H1 (cell line): ENCODE results near the gene SLC35E3. TPM values are rescaled to one million over a fixed set of nuclear protein-coding genes. Genes with fewer than 3 reads are reported as not detected.

Experiments
- CHD1 ChIP-seq: IDR thresholded peaks from 2 replicates; pipeline ENCODE4 v1.6.1; 2012; ENCODE audit warnings: low read depth, low read length, improper control_type of control experiment
- EGR1 ChIP-seq: IDR thresholded peaks from 2 replicates; pipeline ENCODE4 v1.6.1; 2011; ENCODE audit warnings: low read depth, low read length, borderline replicate concordance
- HDAC6 ChIP-seq: IDR thresholded peaks from one replicate; pipeline ENCODE4 v1.7.1; 2012; ENCODE audit warnings: low read depth, mild to moderate bottlenecking, inconsistent platforms, low read length, moderate library complexity
- RFX5 ChIP-seq: IDR thresholded peaks from 2 replicates; pipeline ENCODE4 v1.6.1; 2011; ENCODE audit warnings: low read depth, low read length, improper control_type of control experiment, borderline replicate concordance
- polyA plus RNA-seq, 7 experiments: library from polyadenylated mRNA; depleted of rRNA in 3 of 7; stranded (reverse) in 5 of 7; unstranded in 2 of 7; fragments of >200 nt in 5 of 7; fragments of 200-250 nt in 2 of 7; gene quantifications; 1 replicate in 5 of 7; 2 replicates in 1 of 7; 4 replicates in 1 of 7; pipeline versions ENCODE4 v1.2.1 to v1.2.3, GENCODE V29; 2011 to 2013; ENCODE audit warnings: missing spikeins in 2 of 7, mixed read lengths in 2 of 7
- total RNA-seq: library from RNA; stranded (reverse); fragmentation: NEBNext Ultra II Directional; extraction: Animal tissue kit (Norgen Biotek cat#: 25700); gene quantifications from 2 replicates; pipeline ENCODE4 v1.2.1, GENCODE V29; 2021

The SLC35E3 gene
- total and polyA plus RNA-seq, 2 of the 8 experiments (the other 6 are each of a cell fraction or from before 2014, with no cell fraction given): 10.0 to 10.9 TPM

DNA sequence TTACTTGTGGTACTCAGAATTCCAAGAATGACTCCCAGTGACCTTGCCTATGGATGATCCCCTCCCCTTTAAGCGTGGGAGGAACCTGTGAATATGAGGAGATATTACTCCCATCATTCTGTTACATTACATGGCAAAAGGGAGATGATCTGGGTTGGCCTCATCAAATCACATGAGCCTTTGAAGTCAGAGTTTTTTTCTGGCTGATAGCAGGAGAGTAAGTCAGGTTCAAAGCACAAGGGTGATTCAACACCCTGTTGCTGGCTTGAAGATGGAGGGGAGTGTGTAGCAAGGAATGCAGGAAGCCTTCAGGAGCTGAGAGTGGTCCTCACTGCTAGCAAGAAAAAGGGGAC, 52.9 kb downstream of the SLC35E3 start (continued):
- TF ChIP-seq EGR1 (no peak), HDAC6 (no peak), CHD1 (no peak), RFX5 (no peak)
